Measurements from ENCODE around the gene MVB12B. TPM values are rescaled to one million over a fixed set of nuclear protein-coding genes. Genes with fewer than 3 reads are reported as not detected.

Gene MVB12B
- total and polyA plus RNA-seq, 2 donors from 2014 or later, result 4.5 to 12.3 TPM

GRCh38 chr9:126330536-126330935, 3.9 kb downstream of the MVB12B start:
- TF ChIP-seq, protein P1, sequence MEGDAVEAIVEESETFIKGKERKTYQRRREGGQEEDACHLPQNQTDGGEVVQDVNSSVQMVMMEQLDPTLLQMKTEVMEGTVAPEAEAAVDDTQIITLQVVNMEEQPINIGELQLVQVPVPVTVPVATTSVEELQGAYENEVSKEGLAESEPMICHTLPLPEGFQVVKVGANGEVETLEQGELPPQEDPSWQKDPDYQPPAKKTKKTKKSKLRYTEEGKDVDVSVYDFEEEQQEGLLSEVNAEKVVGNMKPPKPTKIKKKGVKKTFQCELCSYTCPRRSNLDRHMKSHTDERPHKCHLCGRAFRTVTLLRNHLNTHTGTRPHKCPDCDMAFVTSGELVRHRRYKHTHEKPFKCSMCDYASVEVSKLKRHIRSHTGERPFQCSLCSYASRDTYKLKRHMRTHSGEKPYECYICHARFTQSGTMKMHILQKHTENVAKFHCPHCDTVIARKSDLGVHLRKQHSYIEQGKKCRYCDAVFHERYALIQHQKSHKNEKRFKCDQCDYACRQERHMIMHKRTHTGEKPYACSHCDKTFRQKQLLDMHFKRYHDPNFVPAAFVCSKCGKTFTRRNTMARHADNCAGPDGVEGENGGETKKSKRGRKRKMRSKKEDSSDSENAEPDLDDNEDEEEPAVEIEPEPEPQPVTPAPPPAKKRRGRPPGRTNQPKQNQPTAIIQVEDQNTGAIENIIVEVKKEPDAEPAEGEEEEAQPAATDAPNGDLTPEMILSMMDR (IDR thresholded peaks at IDR 0.05; ENCODE audit: borderline replicate concordance, extremely low read depth, insufficient read depth), result no peak
- H3K27ac ChIP-seq (ENCODE audit: low read depth in 2 of 2, low read length in 2 of 2), result no peak overlapping the region
- DNase-seq (no peak), FAIRE-seq (no peak)
- H3K4me3 ChIP-seq (ENCODE audit: low read length in 3 of 3), result no peak overlapping the region
- peaks cover 3 to 17% (median 5%) of the 10 kb centered on the region in 3 donors for H3K4me1 ChIP-seq (ENCODE audit: control insufficient read depth in 2 of 3, insufficient read depth in 2 of 3, low read depth in 1 of 3, low read length in 3 of 3)
- H3K36me3 ChIP-seq (ENCODE audit: control insufficient read depth in 2 of 3, insufficient read depth in 3 of 3, low read length in 3 of 3), result no peaks in the 10 kb centered on the region
- intact Hi-C loops (cut with DNase I), result no loop called here
- no peaks in the 10 kb centered on the region for H3K27me3 ChIP-seq (ENCODE audit: control insufficient read depth, insufficient read depth, low read length)
- H3K9me3 ChIP-seq (ENCODE audit: control insufficient read depth in 2 of 3, insufficient read depth in 1 of 3, low read length in 3 of 3), result no peaks in the 10 kb centered on the region
- H3K9ac ChIP-seq (ENCODE audit: low read length in 3 of 3), result no peak overlapping the region

DNA sequence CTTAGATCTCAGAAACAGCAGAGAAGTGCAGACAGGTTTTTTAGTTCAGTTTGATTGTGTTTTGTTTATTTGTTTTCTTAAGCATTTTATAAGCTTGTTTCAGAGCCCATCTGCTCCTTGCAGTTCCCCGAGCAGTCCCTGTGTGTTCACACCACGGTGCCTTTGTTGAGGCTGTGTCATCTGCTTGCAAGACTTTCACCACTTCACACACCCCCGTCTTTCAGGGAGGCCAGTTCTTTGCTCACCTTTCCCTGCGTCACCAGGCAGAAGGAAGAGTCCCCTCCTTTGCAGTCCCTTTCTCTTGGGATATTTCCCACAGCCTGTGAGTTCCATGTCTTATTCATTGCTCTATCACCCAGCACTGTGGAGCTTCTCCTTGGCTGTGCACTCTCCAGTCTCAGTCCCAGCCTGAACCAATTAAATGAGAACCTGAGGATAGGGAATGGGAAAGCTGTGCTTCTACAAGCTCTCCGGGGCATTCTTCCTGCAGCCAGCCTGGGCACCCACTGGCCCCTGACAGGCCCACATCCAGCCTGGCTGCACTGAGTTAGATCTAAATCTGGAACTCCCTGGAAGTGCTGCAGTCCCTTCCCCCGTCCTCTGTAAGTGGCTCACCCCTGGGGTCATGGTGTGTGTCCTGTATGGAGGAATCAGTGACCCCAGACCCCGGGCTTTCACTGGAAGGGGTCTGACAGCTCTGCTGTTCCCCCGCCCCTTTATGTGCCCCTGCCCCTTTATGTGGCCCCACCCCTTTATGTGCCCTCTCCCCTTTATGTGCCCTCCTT, 5.5 kb downstream of the MVB12B start:
- TF ChIP-seq, protein P1 (IDR thresholded peaks at IDR 0.05; ENCODE audit: borderline replicate concordance, extremely low read depth, insufficient read depth), result no peak
- Histone ChIP-seq H3K9ac (ENCODE audit: low read length in 3 of 3) (no peak overlapping the region), H3K27ac (ENCODE audit: low read depth in 2 of 2, low read length in 2 of 2) (no peak overlapping the region), H3K9me3 (ENCODE audit: control insufficient read depth in 2 of 3, insufficient read depth in 1 of 3, low read length in 3 of 3) (no peaks in the 10 kb centered on the region), H3K27me3 (ENCODE audit: control insufficient read depth, insufficient read depth, low read length) (no peaks in the 10 kb centered on the region), H3K4me3 (ENCODE audit: low read length in 3 of 3) (no peak overlapping the region), H3K4me1 (ENCODE audit: control insufficient read depth in 2 of 3, insufficient read depth in 2 of 3, low read depth in 1 of 3, low read length in 3 of 3) (peaks cover 3 to 12% (median 5%) of the 10 kb centered on the region in 3 donors), H3K36me3 (ENCODE audit: control insufficient read depth in 2 of 3, insufficient read depth in 3 of 3, low read length in 3 of 3) (no peaks in the 10 kb centered on the region)
- FAIRE-seq (no peak), DNase-seq (no peak)
- intact Hi-C loops (cut with DNase I), result no loop called here

- Histone ChIP-seq H3K9ac (ENCODE audit: low read length in 3 of 3) (no peak overlapping the region), H3K27me3 (ENCODE audit: control insufficient read depth, insufficient read depth, low read length) (no peaks in the 10 kb centered on the region), H3K4me1 (ENCODE audit: control insufficient read depth in 2 of 3, insufficient read depth in 2 of 3, low read depth in 1 of 3, low read length in 3 of 3) (peaks cover 0 to 7% (median 0%) of the 10 kb centered on the region in 3 donors), H3K36me3 (ENCODE audit: control insufficient read depth in 2 of 3, insufficient read depth in 3 of 3, low read length in 3 of 3) (no peaks in the 10 kb centered on the region), H3K9me3 (ENCODE audit: control insufficient read depth in 2 of 3, insufficient read depth in 1 of 3, low read length in 3 of 3) (no peaks in the 10 kb centered on the region), H3K27ac (ENCODE audit: low read depth in 2 of 2, low read length in 2 of 2) (no peak overlapping the region), H3K4me3 (ENCODE audit: low read length in 3 of 3) (no peak overlapping the region)
- no peak for FAIRE-seq
- intact Hi-C loops (cut with DNase I), result no loop called here
- DNase-seq, result no peak
- TF ChIP-seq, protein P1 (IDR thresholded peaks at IDR 0.05; ENCODE audit: borderline replicate concordance, extremely low read depth, insufficient read depth), result no peak
Observed at GRCh38 chr9:126334721-126335621, 8.3 kb downstream of the MVB12B start.

Data from kidney (tissue), 14 donors.